ENCODE results near the gene NAA35. TPM values are rescaled to one million over a fixed set of nuclear protein-coding genes. Genes with fewer than 3 reads are reported as not detected.

The NAA35 gene
- total and polyA plus RNA-seq, 2 experiments from 2014 or later, result 17.8 to 28.6 TPM

DNA sequence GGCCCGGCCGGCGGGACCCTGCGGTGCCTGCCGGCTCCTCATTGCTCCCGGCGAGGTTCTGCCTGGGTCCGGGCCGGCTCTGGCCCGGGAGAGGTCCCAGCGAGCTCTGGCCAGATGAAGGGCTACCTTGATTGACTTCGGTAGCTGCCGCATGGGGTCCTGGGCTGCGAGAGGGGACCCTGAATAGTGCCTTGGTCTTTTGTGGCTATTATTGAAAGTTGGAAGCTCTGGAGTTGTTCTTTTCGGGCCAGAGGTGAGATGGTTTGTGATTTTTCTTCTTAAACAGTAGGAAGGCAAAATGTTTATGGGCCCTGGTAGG, 635 bp downstream of the NAA35 start:
- H3K27ac ChIP-seq, result peak overlapping the region; percentile 90
- no peaks in the 10 kb centered on the region for H3K36me3 ChIP-seq (replicated peaks; ENCODE audit: insufficient read depth, low read depth)
- H4K20me1 ChIP-seq (ENCODE audit: insufficient read depth, poor library complexity, severe bottlenecking), result peaks cover 3% of the 10 kb centered on the region
- peak overlapping the region; percentile 86 for H2AFZ ChIP-seq
- DNase-seq (ENCODE audit: low spot score), result no peak
- no peaks in the 10 kb centered on the region for H3K27me3 ChIP-seq
- H3K4me3 ChIP-seq, result peak overlapping the region; percentile 85
- peaks cover 52% of the 10 kb centered on the region for H3K79me2 ChIP-seq
- no peaks in the 10 kb centered on the region for H3K9me3 ChIP-seq (ENCODE audit: low read depth)
- TF ChIP-seq EZH2 (IDR thresholded peaks at IDR 0.05; ENCODE audit: borderline replicate concordance) (no peak), EZH2phosphoT487 (IDR thresholded peaks at IDR 0.05; ENCODE audit: low read depth, severe bottlenecking, unreplicated experiment) (no peak)
- TF ChIP-seq, protein P1, sequence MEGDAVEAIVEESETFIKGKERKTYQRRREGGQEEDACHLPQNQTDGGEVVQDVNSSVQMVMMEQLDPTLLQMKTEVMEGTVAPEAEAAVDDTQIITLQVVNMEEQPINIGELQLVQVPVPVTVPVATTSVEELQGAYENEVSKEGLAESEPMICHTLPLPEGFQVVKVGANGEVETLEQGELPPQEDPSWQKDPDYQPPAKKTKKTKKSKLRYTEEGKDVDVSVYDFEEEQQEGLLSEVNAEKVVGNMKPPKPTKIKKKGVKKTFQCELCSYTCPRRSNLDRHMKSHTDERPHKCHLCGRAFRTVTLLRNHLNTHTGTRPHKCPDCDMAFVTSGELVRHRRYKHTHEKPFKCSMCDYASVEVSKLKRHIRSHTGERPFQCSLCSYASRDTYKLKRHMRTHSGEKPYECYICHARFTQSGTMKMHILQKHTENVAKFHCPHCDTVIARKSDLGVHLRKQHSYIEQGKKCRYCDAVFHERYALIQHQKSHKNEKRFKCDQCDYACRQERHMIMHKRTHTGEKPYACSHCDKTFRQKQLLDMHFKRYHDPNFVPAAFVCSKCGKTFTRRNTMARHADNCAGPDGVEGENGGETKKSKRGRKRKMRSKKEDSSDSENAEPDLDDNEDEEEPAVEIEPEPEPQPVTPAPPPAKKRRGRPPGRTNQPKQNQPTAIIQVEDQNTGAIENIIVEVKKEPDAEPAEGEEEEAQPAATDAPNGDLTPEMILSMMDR (IDR thresholded peaks at IDR 0.05; ENCODE audit: poor library complexity), result no peak
- peaks cover 23% of the 10 kb centered on the region for H3K4me1 ChIP-seq (ENCODE audit: insufficient read depth)
- H3K9me2 ChIP-seq (replicated peaks; ENCODE audit: insufficient read depth), result no peaks in the 10 kb centered on the region
- 2% methylated on average over 15 of the region's 15 CpGs for WGBS (ENCODE audit: low lambda C conversion rate, missing lambda C conversion rate)
- H3K4me2 ChIP-seq, result peak overlapping the region; percentile 91

DNA sequence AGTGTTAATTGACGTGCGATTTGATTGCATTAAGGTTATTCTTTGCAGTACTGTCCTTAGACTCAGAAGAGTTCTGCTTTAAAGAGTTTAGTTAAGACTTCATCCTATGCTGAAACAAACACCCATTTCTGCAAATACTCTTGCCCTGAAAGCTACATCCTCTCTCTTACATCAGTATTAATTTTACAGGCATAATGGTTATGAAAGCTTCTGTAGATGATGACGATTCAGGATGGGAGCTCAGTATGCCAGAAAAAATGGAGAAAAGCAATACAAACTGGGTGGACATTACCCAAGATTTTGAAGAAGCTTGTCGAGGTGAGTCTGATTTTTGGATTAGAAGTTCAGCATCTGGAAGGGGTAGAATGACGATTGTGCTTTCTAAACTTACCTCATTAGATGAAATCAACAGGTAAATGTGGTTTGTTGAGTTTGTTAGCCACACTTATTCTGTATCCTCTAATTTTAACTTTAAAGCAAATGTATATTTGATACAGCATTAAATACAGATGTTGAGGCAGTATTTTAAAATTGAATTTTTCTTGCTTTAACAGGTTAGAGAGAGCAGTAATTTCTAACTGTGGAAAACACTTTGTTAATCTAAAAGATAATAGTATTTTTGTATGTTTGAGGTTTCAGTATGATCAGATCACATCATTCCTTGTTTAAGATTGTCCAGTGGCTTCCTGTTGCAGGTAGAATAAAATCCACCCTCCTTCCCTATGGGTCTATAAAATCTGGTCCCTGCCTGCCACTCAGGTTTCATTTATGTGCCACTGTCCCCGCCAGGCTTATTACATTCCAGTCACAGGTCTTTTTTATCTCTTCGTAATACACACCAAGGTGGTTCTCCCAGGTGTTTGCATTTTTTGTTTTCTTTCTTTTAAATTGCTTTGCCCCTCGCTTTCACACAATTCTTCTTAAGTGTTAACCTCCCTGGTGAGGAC, 1.3 kb downstream of the NAA35 start:
- DNase-seq (ENCODE audit: low spot score), result no peak
- WGBS (ENCODE audit: low lambda C conversion rate, missing lambda C conversion rate), result 46% methylated on average over 8 of the region's 8 CpGs
- H3K4me1 ChIP-seq (ENCODE audit: insufficient read depth), result peaks cover 23% of the 10 kb centered on the region

DNA sequence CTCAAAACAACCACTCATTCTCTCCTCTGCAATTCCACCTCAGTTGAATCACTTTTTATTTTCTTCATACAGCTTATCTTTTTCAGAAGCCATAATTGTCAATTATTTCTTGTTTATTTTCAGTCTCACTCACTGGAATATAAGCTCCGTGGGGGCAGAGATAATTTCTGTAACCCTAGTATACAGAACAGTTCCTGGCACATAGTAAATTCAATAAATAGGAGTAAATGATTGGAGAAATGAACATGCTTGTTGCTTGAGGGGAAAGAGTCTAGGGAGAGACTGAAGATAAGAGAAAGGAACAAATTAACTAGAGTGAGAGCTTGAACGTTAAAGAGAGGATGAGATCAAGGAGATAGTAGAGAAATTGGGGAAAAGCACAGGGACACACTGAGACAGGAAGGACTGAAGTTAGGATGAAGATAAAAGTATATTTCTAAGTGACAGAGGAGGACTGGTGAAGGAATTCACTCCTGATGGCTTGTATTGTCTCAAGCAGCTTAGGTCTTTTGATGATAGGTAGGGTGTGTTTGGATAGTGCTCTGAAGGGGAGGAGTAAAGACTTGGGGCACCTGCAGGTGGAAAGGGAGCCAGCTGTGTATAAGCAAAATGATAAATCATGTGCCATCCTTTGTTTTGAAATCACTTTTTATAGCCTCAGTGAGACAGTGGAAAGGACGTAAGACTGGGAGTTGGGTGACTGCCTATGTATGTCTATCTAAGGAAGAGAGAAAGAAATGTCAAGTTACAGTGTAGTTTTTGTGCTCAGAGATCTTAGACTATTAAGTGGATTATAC, 2.2 kb downstream of the NAA35 start:
- H4K20me1 ChIP-seq (ENCODE audit: insufficient read depth, poor library complexity, severe bottlenecking), result peaks cover 3% of the 10 kb centered on the region
- no peak overlapping the region for H2AFZ ChIP-seq
- peaks cover 67% of the 10 kb centered on the region for H3K79me2 ChIP-seq
- peak overlapping the region; percentile 91 for H3K4me2 ChIP-seq
- DNase-seq (ENCODE audit: low spot score), result no peak
- H3K9me3 ChIP-seq (ENCODE audit: low read depth), result no peaks in the 10 kb centered on the region
- no peaks in the 10 kb centered on the region for H3K27me3 ChIP-seq
- WGBS (ENCODE audit: low lambda C conversion rate, missing lambda C conversion rate), result 34% methylated on average over 3 of the region's 3 CpGs
- H3K27ac ChIP-seq, result peak overlapping the region; percentile 23
- no peak overlapping the region for H3K4me3 ChIP-seq
- H3K36me3 ChIP-seq (replicated peaks; ENCODE audit: insufficient read depth, low read depth), result no peaks in the 10 kb centered on the region
- TF ChIP-seq EZH2phosphoT487 (IDR thresholded peaks at IDR 0.05; ENCODE audit: low read depth, severe bottlenecking, unreplicated experiment), result no peak
- TF ChIP-seq, protein P1 (IDR thresholded peaks at IDR 0.05; ENCODE audit: poor library complexity), result no peak
- TF ChIP-seq EZH2 (IDR thresholded peaks at IDR 0.05; ENCODE audit: borderline replicate concordance), result no peak
- H3K4me1 ChIP-seq (ENCODE audit: insufficient read depth), result peaks cover 23% of the 10 kb centered on the region
- no peaks in the 10 kb centered on the region for H3K9me2 ChIP-seq (replicated peaks; ENCODE audit: insufficient read depth)

More for the DNA sequence above, 1.3 kb downstream of the NAA35 start:
- no peaks in the 10 kb centered on the region for H3K27me3 ChIP-seq
- no peaks in the 10 kb centered on the region for H3K9me3 ChIP-seq (ENCODE audit: low read depth)
- peaks cover 59% of the 10 kb centered on the region for H3K79me2 ChIP-seq
- H3K4me2 ChIP-seq, result peak overlapping the region; percentile 91
- TF ChIP-seq EZH2 (IDR thresholded peaks at IDR 0.05; ENCODE audit: borderline replicate concordance) (no peak), EZH2phosphoT487 (IDR thresholded peaks at IDR 0.05; ENCODE audit: low read depth, severe bottlenecking, unreplicated experiment) (no peak)
- TF ChIP-seq, protein P1 (IDR thresholded peaks at IDR 0.05; ENCODE audit: poor library complexity), result no peak
- peak overlapping the region; percentile 86 for H2AFZ ChIP-seq
- H3K27ac ChIP-seq, result peak overlapping the region; percentile 90
- no peaks in the 10 kb centered on the region for H3K36me3 ChIP-seq (replicated peaks; ENCODE audit: insufficient read depth, low read depth)
- H3K9me2 ChIP-seq (replicated peaks; ENCODE audit: insufficient read depth), result no peaks in the 10 kb centered on the region
- H3K4me3 ChIP-seq, result peak overlapping the region; percentile 85
- H4K20me1 ChIP-seq (ENCODE audit: insufficient read depth, poor library complexity, severe bottlenecking), result peaks cover 3% of the 10 kb centered on the region
